ENCODE measurements around the gene PTOV1. TPM values are rescaled to one million over a fixed set of nuclear protein-coding genes. Genes with fewer than 3 reads are reported as not detected.
A peak's percentile ranks its signal among the peaks of the same experiment; 100 is the strongest.

Gene PTOV1
- total RNA-seq, 6 donors from 2014 or later: 60.2 to 136 (median 106) TPM

- Histone ChIP-seq H3K4me3 (no peak overlapping the region), H3K9me3 (no peaks in the 10 kb centered on the region), H3K27ac (no peak overlapping the region), H3K4me1 (peaks cover 18 to 38% (median 24%) of the 10 kb centered on the region in 4 donors), H3K36me3 (peaks cover 0 to 16% (median 3%) of the 10 kb centered on the region in 4 donors), H3K27me3 (no peaks in the 10 kb centered on the region)
- no peak for TF ChIP-seq POLR2A (IDR thresholded peaks at IDR 0.05)
- TF ChIP-seq, protein P1, sequence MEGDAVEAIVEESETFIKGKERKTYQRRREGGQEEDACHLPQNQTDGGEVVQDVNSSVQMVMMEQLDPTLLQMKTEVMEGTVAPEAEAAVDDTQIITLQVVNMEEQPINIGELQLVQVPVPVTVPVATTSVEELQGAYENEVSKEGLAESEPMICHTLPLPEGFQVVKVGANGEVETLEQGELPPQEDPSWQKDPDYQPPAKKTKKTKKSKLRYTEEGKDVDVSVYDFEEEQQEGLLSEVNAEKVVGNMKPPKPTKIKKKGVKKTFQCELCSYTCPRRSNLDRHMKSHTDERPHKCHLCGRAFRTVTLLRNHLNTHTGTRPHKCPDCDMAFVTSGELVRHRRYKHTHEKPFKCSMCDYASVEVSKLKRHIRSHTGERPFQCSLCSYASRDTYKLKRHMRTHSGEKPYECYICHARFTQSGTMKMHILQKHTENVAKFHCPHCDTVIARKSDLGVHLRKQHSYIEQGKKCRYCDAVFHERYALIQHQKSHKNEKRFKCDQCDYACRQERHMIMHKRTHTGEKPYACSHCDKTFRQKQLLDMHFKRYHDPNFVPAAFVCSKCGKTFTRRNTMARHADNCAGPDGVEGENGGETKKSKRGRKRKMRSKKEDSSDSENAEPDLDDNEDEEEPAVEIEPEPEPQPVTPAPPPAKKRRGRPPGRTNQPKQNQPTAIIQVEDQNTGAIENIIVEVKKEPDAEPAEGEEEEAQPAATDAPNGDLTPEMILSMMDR (IDR thresholded peaks at IDR 0.05): no peak
- TF ChIP-seq EP300 (IDR thresholded peaks at IDR 0.05): no peak
- TF ChIP-seq POLR2AphosphoS5 (IDR thresholded peaks at IDR 0.05): no peak
- WGBS, 2 donors: 89 to 96% methylated on average over 6 of the region's 6 CpGs
- ATAC-seq (ENCODE audit: low FRiP score in 2 of 2) (no peak), DNase-seq (no peak)
Measured at GRCh38 chr19:49811328-49811727, 39.6 kb upstream of the PTOV1 start.

GRCh38 chr19:49812452-49812996 is 38.4 kb upstream of the PTOV1 start:
- DNase-seq: no peak
- no peaks in the 10 kb centered on the region for H3K9me3 ChIP-seq
- peak overlapping the region; percentile 58 to 83 (median 62) for H3K4me3 ChIP-seq
- H3K4me1 ChIP-seq: peaks cover 18 to 46% (median 28%) of the 10 kb centered on the region in 4 donors
- peaks cover 0 to 4% (median 0%) of the 10 kb centered on the region in 4 donors for H3K36me3 ChIP-seq
- no peak for TF ChIP-seq POLR2AphosphoS5 (IDR thresholded peaks at IDR 0.05)
- TF ChIP-seq, protein P1 (IDR thresholded peaks at IDR 0.05): no peak
- no peak for TF ChIP-seq POLR2A (IDR thresholded peaks at IDR 0.05)
- no peak for TF ChIP-seq EP300 (IDR thresholded peaks at IDR 0.05)
- peak overlapping the region; percentile 88 to 93 (median 90) for H3K27ac ChIP-seq
- WGBS, 2 donors: 54 to 76% methylated on average over 7 to 11 of the region's 11 CpGs
- ATAC-seq (ENCODE audit: low FRiP score in 2 of 2): no peak
- no peaks in the 10 kb centered on the region for H3K27me3 ChIP-seq

GRCh38 chr19:49812997-49813861 is 37.7 kb upstream of the PTOV1 start, which contains the start of gene FUZ:
Gene FUZ (minus strand): TSS chr19:49813292. CDS start chr19:49813106, 186 bp downstream.
- ATAC-seq (ENCODE audit: low FRiP score in 2 of 2) (peak; percentile 86 to 91), DNase-seq (peak; percentile 90 to 99)
- WGBS, 2 donors: 0% methylated on average over 13 to 45 of the region's 45 CpGs
- H3K27ac ChIP-seq: peak within 1 kb of the TSS; percentile 88 to 93 (median 90)
- H3K4me1 ChIP-seq: peaks cover 18 to 43% (median 28%) of the 10 kb centered on the region in 4 donors
- peak within 1 kb of the TSS; percentile 58 to 83 (median 62) for H3K4me3 ChIP-seq
- no peaks in the 10 kb centered on the region for H3K27me3 ChIP-seq
- peak in 2 of 4 donors; percentile 21 for TF ChIP-seq POLR2A (IDR thresholded peaks at IDR 0.05)
- no peak for TF ChIP-seq EP300 (IDR thresholded peaks at IDR 0.05)
- TF ChIP-seq, protein P1 (IDR thresholded peaks at IDR 0.05): peak in 3 of 6 experiments; percentile 26 to 34 (median 28)
- TF ChIP-seq POLR2AphosphoS5 (IDR thresholded peaks at IDR 0.05): peak; percentile 79 to 92
- no peaks in the 10 kb centered on the region for H3K9me3 ChIP-seq
- no peaks in the 10 kb centered on the region for H3K36me3 ChIP-seq

- Histone ChIP-seq H3K4me1 (peaks cover 19 to 42% (median 26%) of the 10 kb centered on the region in 4 donors), H3K27ac (peak overlapping the region; percentile 88 to 93 (median 90)), H3K27me3 (no peaks in the 10 kb centered on the region), H3K9me3 (no peaks in the 10 kb centered on the region), H3K4me3 (peak overlapping the region in 3 of 4 donors; percentile 58 to 83 (median 65)), H3K36me3 (no peaks in the 10 kb centered on the region)
- TF ChIP-seq EP300 (IDR thresholded peaks at IDR 0.05) (no peak), POLR2AphosphoS5 (IDR thresholded peaks at IDR 0.05) (no peak), POLR2A (IDR thresholded peaks at IDR 0.05) (no peak)
- TF ChIP-seq, protein P1 (IDR thresholded peaks at IDR 0.05): no peak
- 88 to 100% methylated on average over 1 of the region's 1 CpG for WGBS, 2 donors
- DNase-seq (no peak), ATAC-seq (ENCODE audit: low FRiP score in 2 of 2) (no peak)
Measured at GRCh38 chr19:49814010-49814409, 36.9 kb upstream of the PTOV1 start.
